HG03457 (cell line): ENCODE results near the gene ANKRD13B.

Experiments
- ATAC-seq: cut with Tn5 transposase; IDR thresholded peaks from one replicate; pipeline ENCODE4 v1.9.1; 2021; ENCODE audit warnings: moderate number of reproducible peaks; ENCODE audit not compliant: unreplicated experiment

Gene ANKRD13B

GRCh38 chr17:29593591-29594518 is 923 bp downstream of the ANKRD13B start:
- ATAC-seq: no peak

- ATAC-seq: no peak
These were observed 1.7 kb downstream of the ANKRD13B start for GRCh38 chr17:29594519-29595090.

GRCh38 chr17:29595107-29595942 is 2.4 kb downstream of the ANKRD13B start:
- ATAC-seq: no peak

GRCh38 chr17:29595943-29596774 is 3.2 kb downstream of the ANKRD13B start:
- ATAC-seq: no peak

- no peak for ATAC-seq
These were observed 3.9 kb downstream of the ANKRD13B start for GRCh38 chr17:29596811-29597210.

- no peak for ATAC-seq
These were observed 4.6 kb downstream of the ANKRD13B start for GRCh38 chr17:29597361-29598172.

- no peak for ATAC-seq
These were observed 10.3 kb downstream of the ANKRD13B start for GRCh38 chr17:29603109-29603674.

- no peak for ATAC-seq
These were observed 14.7 kb downstream of the ANKRD13B start for GRCh38 chr17:29607557-29608195.

- no peak for ATAC-seq
These were observed 16.1 kb downstream of the ANKRD13B start for GRCh38 chr17:29608986-29609385.

GRCh38 chr17:29610395-29610794 is 17.5 kb downstream of the ANKRD13B start:
- no peak for ATAC-seq

- no peak for ATAC-seq
These were observed 18.6 kb downstream of the ANKRD13B start for GRCh38 chr17:29611351-29612093.

- ATAC-seq: no peak
These were observed 19.1 kb downstream of the ANKRD13B start for GRCh38 chr17:29612094-29612403.

- no peak for ATAC-seq
These were observed 19.7 kb downstream of the ANKRD13B start for GRCh38 chr17:29612404-29613280.

- ATAC-seq: no peak
These were observed 20.5 kb downstream of the ANKRD13B start for GRCh38 chr17:29613352-29613837.

GRCh38 chr17:29613856-29614255 is 20.9 kb downstream of the ANKRD13B start:
- ATAC-seq: no peak

- no peak for ATAC-seq
These were observed 21.6 kb downstream of the ANKRD13B start for GRCh38 chr17:29614349-29615047.

- no peak for ATAC-seq
These were observed 22.1 kb downstream of the ANKRD13B start for GRCh38 chr17:29615048-29615385.
